MCF 10A (cell line): ENCODE results near the gene RACK1. TPM values are rescaled to one million over a fixed set of nuclear protein-coding genes. Genes with fewer than 3 reads are reported as not detected.
A peak's percentile ranks its signal among the peaks of the same experiment; 100 is the strongest.
"Not testable (repeated sequence)": the region's sequence is repeated elsewhere in the genome, so short reads cannot be mapped to it uniquely, and the experiment has no call there.

Source experiments
- BruUV-seq: library from RNA; stranded (reverse); fragments of 400-500 nt; replicated peaks from 2 replicates; lab custom pipeline; 2021; lab: Mats Ljungman, UMichigan
- CTCF ChIA-PET: fragments of 300-600 bp; sonication (Branson Sonifier 250); formaldehyde crosslinking; extraction: SDS; loops from one replicate; lab custom pipeline; 2021; ENCODE audit warnings: antibody characterized with exemption, inconsistent platforms; lab: Yijun Ruan, JAX
- POLR2A ChIA-PET: fragments of 300-600, 350-650 bp; sonication (Branson Sonifier 250); formaldehyde crosslinking; extraction: SDS; loops from one replicate; lab custom pipeline; 2020; ENCODE audit warnings: antibody characterized with exemption, inconsistent platforms; lab: Yijun Ruan, JAX
- DNase-seq: peaks from one replicate; pipeline ENCODE4 v3.0.0-alpha.2; 2018; ENCODE audit not compliant: unreplicated experiment
- H3K27ac Mint-ChIP-seq: one replicate; pipeline ENCODE4 v1.8.0; 2022; ENCODE audit warnings: mild to moderate bottlenecking, low read depth, mixed read lengths; ENCODE audit not compliant: unreplicated experiment
- H3K27me3 Mint-ChIP-seq: one replicate; pipeline ENCODE4 v1.8.0; 2022; ENCODE audit warnings: mixed read lengths; ENCODE audit not compliant: insufficient read depth, unreplicated experiment
- H3K36me3 Mint-ChIP-seq: one replicate; pipeline ENCODE4 v1.8.0; 2022; ENCODE audit warnings: mild to moderate bottlenecking, moderate library complexity, mixed read lengths; ENCODE audit not compliant: insufficient read depth, unreplicated experiment
- H3K4me1 Mint-ChIP-seq: one replicate; pipeline ENCODE4 v1.8.0; 2022; ENCODE audit warnings: mixed read lengths; ENCODE audit not compliant: insufficient read depth, unreplicated experiment
- H3K4me3 Mint-ChIP-seq: one replicate; pipeline ENCODE4 v1.8.0; 2022; ENCODE audit warnings: mild to moderate bottlenecking, moderate library complexity, mixed read lengths; ENCODE audit not compliant: unreplicated experiment
- H3K9me3 Mint-ChIP-seq: one replicate; pipeline ENCODE4 v1.8.0; 2022; ENCODE audit warnings: mixed read lengths; ENCODE audit not compliant: unreplicated experiment
- intact Hi-C: fragments of 100-400 bp; cut with micrococcal nuclease; formaldehyde crosslinking; loops from 2 replicates; pipeline ENCODE4 v1.14.1; 2022
- total RNA-seq: library from RNA; stranded (reverse); gene quantifications from 2 replicates; pipeline ENCODE4 v1.2.3, GENCODE V29; 2022
- TF ChIP-seq, protein P1 (sequence below): fragments of 200-600 bp; IDR thresholded peaks from one replicate; pipeline ENCODE4 v1.8.0; 2022; ENCODE audit warnings: antibody characterized with exemption, mild to moderate bottlenecking; ENCODE audit not compliant: unreplicated experiment

The RACK1 gene
- total RNA-seq, 1 experiment from 2014 or later, result 4,050 TPM

DNA sequence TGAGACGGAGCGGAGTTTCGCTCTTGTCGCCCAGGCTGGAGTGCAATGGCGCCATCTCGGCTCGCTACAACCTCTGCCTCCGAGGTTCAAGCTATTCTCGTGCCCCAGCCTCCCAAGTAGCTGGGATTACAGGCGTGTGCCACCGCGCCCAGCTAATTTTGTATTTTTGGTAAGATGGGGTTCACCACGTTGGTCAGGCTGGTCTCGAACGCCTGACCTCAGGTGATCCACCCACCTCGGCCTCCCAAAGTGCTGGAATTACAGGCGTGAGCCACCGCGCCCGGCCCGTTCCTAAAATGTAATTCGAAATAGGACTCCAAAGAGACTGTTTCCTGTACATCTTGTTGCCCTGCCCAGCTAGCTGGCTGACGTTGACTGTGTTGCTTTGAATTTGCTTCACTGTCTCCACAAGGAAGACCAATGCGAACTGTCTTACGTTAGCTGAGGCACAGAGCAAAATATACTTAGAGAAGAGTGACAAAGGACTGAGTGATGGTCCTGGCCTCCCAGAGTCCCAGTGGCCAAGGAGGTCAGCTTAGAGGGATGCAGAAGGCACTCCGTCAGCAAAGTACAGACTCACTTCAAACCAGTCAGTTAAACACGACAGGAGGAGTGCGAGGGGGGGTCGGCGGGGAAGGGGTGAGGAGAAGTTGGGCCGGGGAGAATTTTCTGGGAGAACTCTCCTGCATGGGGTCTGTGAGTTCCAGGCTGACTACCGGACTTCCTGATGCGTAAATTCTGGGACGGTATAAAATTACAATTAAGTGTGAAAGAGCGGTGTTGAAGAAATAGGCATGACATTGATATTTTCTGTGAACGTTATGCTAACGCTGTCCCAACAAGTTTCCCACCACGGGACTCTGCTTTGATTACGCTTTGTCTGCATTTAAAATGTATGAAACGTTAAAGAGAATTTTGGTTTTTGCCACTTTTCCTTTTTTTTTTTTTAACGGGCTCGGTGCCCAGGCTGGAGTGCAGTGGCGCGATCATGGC is 27.4 kb downstream of the RACK1 start:
- intact Hi-C loops, result loop anchor here (5.0 kb wide), 1 partner anchor 34 kb away; no protein-coding TSS in a partner anchor
- Mint-ChIP-seq H3K27me3 (no peaks in the 10 kb centered on the region), H3K4me3 (peak overlapping the region; percentile 72), H3K9me3 (no peaks in the 10 kb centered on the region), H3K4me1 (peaks cover 25% of the 10 kb centered on the region), H3K27ac (peak overlapping the region; percentile 21), H3K36me3 (peaks cover 18% of the 10 kb centered on the region)
- TF ChIP-seq, protein P1, sequence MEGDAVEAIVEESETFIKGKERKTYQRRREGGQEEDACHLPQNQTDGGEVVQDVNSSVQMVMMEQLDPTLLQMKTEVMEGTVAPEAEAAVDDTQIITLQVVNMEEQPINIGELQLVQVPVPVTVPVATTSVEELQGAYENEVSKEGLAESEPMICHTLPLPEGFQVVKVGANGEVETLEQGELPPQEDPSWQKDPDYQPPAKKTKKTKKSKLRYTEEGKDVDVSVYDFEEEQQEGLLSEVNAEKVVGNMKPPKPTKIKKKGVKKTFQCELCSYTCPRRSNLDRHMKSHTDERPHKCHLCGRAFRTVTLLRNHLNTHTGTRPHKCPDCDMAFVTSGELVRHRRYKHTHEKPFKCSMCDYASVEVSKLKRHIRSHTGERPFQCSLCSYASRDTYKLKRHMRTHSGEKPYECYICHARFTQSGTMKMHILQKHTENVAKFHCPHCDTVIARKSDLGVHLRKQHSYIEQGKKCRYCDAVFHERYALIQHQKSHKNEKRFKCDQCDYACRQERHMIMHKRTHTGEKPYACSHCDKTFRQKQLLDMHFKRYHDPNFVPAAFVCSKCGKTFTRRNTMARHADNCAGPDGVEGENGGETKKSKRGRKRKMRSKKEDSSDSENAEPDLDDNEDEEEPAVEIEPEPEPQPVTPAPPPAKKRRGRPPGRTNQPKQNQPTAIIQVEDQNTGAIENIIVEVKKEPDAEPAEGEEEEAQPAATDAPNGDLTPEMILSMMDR, result no peak
- ChIA-PET POLR2A (interaction anchor here (0.7 to 2.5 kb wide), 5 partner anchors 9 to 32 kb away, joined by 3 to 33 read pairs (median 8); partner anchors contain the start of gene TRIM7), CTCF (interaction anchor here (0.6 to 1.2 kb wide), 3 partner anchors 31 to 350 kb away, joined by 3 to 4 read pairs (median 4); no protein-coding TSS in a partner anchor)
- peak; percentile 82 for DNase-seq
- BruUV-seq, result no TSS peak

DNA sequence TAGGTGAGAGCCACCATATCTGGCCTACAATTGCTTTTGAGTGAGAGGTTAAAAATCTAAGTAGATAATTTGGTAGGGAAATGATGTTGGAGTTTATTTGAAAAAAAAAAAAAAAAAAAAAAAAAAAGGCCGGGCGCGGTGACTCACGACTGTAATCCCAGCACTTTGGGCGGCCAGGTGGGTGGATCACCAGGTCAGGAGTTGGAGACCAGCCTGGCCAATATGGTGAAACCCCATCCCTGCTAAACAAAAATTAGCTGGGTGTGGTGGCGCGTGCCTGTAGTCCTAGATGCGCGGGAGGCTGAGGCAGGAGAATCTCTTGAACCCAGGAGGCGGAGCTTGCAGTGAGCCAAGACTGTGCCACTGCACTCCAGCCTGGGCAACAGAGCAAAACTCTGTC is 29.5 kb downstream of the RACK1 start:
- Mint-ChIP-seq H3K36me3 (peaks cover 11% of the 10 kb centered on the region), H3K4me1 (peaks cover 18% of the 10 kb centered on the region)
- DNase-seq, result peak; percentile 56
- POLR2A ChIA-PET, result interaction anchor here (0.9 to 1.6 kb wide), 3 partner anchors 9 to 27 kb away, joined by 3 to 4 read pairs (median 4); partner anchors contain the start of gene TRIM7
- CTCF ChIA-PET, H3K27ac Mint-ChIP-seq, intact Hi-C loops, H3K4me3 Mint-ChIP-seq, H3K9me3 Mint-ChIP-seq, H3K27me3 Mint-ChIP-seq, BruUV-seq: not testable (repeated sequence)

DNA sequence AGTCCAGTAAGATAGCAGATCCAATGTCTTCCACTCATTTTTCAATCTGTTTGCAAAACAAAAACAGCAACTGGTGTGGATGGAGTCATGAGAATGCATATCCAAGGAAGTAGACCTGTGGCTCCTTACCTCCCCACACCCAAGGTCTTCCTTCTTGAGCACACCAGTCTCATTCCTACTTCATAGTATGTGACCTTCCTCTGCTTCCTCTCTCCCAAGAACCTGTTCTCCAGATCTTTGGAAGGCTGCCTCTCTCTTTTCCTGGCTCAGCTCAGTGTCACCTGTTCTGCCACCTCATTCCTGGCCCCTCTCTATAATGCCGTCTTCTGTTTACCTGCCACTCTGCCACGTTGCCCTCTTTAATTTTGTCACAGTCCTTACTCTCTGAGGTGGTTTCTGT is 30.8 kb downstream of the RACK1 start:
- no peak overlapping the region for H3K4me3 Mint-ChIP-seq

DNA sequence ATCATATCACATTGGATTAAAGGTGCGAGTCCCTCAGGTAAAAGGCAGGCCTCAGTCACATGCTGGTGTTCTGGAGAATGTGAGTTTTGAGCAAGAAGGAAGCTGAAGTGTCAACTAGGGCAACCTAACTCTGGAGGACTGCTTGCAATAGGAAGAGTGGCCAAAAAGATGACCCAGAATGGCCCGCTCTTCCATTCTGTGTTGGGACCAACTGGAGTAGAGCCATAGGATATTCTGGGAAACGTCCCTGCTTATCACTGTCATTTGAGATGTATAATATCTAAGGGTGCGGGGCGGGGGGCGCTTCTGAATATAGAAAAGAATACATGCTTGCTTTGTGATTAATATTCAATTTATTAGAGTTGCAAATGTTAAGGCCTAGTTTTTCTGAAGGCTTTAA is 31.6 kb downstream of the RACK1 start:
- ChIA-PET CTCF (interaction anchor here (1.2 to 1.3 kb wide), 3 partner anchors 22 to 28 kb away, joined by 3 to 5 read pairs (median 4); no protein-coding TSS in a partner anchor), POLR2A (interaction anchor here (1.7 to 2.6 kb wide), 2 partner anchors 11 to 20 kb away, joined by 6 to 7 read pairs; partner anchors contain the start of gene TRIM41)
- TF ChIP-seq, protein P1, result no peak
- no peak for DNase-seq
- intact Hi-C loops, result no loop called here
- no peaks in the 10 kb centered on the region for H3K27me3 Mint-ChIP-seq
- BruUV-seq, result no TSS peak
- H3K27ac Mint-ChIP-seq, result no peak overlapping the region
- H3K4me3 Mint-ChIP-seq, result no peak overlapping the region
- peaks cover 13% of the 10 kb centered on the region for H3K36me3 Mint-ChIP-seq
- peaks cover 19% of the 10 kb centered on the region for H3K4me1 Mint-ChIP-seq
- H3K9me3 Mint-ChIP-seq, result no peaks in the 10 kb centered on the region

More for the DNA sequence above, 30.8 kb downstream of the RACK1 start:
- peaks cover 8% of the 10 kb centered on the region for H3K36me3 Mint-ChIP-seq
- intact Hi-C loops, result no loop called here
- H3K27me3 Mint-ChIP-seq, result no peaks in the 10 kb centered on the region
- no peak for DNase-seq
- H3K9me3 Mint-ChIP-seq, result no peaks in the 10 kb centered on the region
- peaks cover 24% of the 10 kb centered on the region for H3K4me1 Mint-ChIP-seq
- TF ChIP-seq, protein P1, result no peak
- BruUV-seq, result no TSS peak
- CTCF ChIA-PET, result interaction anchor here (0.6 to 1.3 kb wide), 4 partner anchors 23 to 69 kb away, joined by 3 to 5 read pairs (median 4); no protein-coding TSS in a partner anchor
- POLR2A ChIA-PET, result interaction anchor here (0.7 to 2.6 kb wide), 3 partner anchors 10 to 1945 kb away, joined by 4 to 7 read pairs (median 6); partner anchors contain the start of gene TRIM41
- no peak overlapping the region for H3K27ac Mint-ChIP-seq
